ENCODE data around the gene CNRIP1.

GRCh38 chr2:68362749-68363148 is 43.0 kb upstream of the CNRIP1 start:
- no peak for TF ChIP-seq E2F4 (CRISPR knock-in tag; IDR thresholded peaks at IDR 0.05; ENCODE audit: borderline replicate concordance, low read depth)
- no peak for TF ChIP-seq NR1H2 (CRISPR knock-in tag; IDR thresholded peaks at IDR 0.05)
- no peak for TF ChIP-seq ELF4 (CRISPR knock-in tag; IDR thresholded peaks at IDR 0.05; ENCODE audit: low read depth)
- TF ChIP-seq ZNF121 (CRISPR knock-in tag; IDR thresholded peaks at IDR 0.05): no peak
- TF ChIP-seq TEAD4 (CRISPR knock-in tag; IDR thresholded peaks at IDR 0.05): no peak
- TF ChIP-seq CTCF (IDR thresholded peaks at IDR 0.05): no peak
- TF ChIP-seq MYBL2 (CRISPR knock-in tag; IDR thresholded peaks at IDR 0.05): no peak
- no peak for TF ChIP-seq E2F1 (CRISPR knock-in tag; IDR thresholded peaks at IDR 0.05)
- TF ChIP-seq MAX (CRISPR knock-in tag; IDR thresholded peaks at IDR 0.05): no peak
- no peak for TF ChIP-seq TCF7 (CRISPR knock-in tag; IDR thresholded peaks at IDR 0.05; ENCODE audit: low read depth)
- no peak for TF ChIP-seq ZNF423 (CRISPR knock-in tag; IDR thresholded peaks at IDR 0.05)
- no peak for TF ChIP-seq CREM (CRISPR knock-in tag; IDR thresholded peaks at IDR 0.05)
- no peak for TF ChIP-seq ATF2 (CRISPR knock-in tag; IDR thresholded peaks at IDR 0.05; ENCODE audit: borderline replicate concordance, low read depth)
- no peak for TF ChIP-seq ATF6 (CRISPR knock-in tag; IDR thresholded peaks at IDR 0.05)
